H1 (cell line): Measurements from ENCODE around the gene RMC1. TPM values are rescaled to one million over a fixed set of nuclear protein-coding genes. Genes with fewer than 3 reads are reported as not detected.

Source experiments
- CTCF ChIA-PET: fragments of 300-600 bp; sonication (Branson Sonifier 250); formaldehyde crosslinking; loops from one replicate; lab custom pipeline; 2021; ENCODE audit not compliant: partially characterized antibody; lab: Charles Lee
- POLR2A ChIA-PET: fragments of 300-600 bp; sonication (Branson Sonifier 250); formaldehyde crosslinking; loops from one replicate; lab custom pipeline; 2021; ENCODE audit warnings: inconsistent platforms; ENCODE audit not compliant: partially characterized antibody; lab: Charles Lee
- DNase-seq, 2 experiments: peaks; one replicate each; pipeline versions ENCODE4 v3.0.0 to v3.0.0-alpha.2; 2010 to 2022; ENCODE audit warnings: low spot score in 2 of 2, low read depth in 1 of 2, mixed read lengths in 1 of 2
- FAIRE-seq: peaks from 2 replicates; lab custom pipeline; 2011; peaks lifted over from hg19 to GRCh38; lab: Jason Lieb, UNC
- H2AFZ ChIP-seq: 2 replicates; pipeline ENCODE4 v1.8.1; 2012; ENCODE audit warnings: low read length, inconsistent platforms
- H2AK5ac ChIP-seq: 2 replicates; pipeline ENCODE4 v1.6.1; 2013; ENCODE audit warnings: low read depth, low read length
- H2BK120ac ChIP-seq: replicated peaks from 2 replicates; pipeline ENCODE3; 2013; ENCODE audit warnings: low read depth, low read length, inconsistent platforms
- H2BK12ac ChIP-seq: 2 replicates; pipeline ENCODE4 v1.6.1; 2013; ENCODE audit warnings: low read depth, low read length
- H2BK15ac ChIP-seq: 2 replicates; pipeline ENCODE4 v1.6.1; 2013; ENCODE audit warnings: low read length
- H2BK20ac ChIP-seq: 2 replicates; pipeline ENCODE4 v1.6.1; 2013; ENCODE audit warnings: low read length
- H2BK5ac ChIP-seq: 2 replicates; pipeline ENCODE4 v1.6.1; 2013; ENCODE audit warnings: low read depth, low read length
- H3K14ac ChIP-seq: 2 replicates; pipeline ENCODE4 v1.6.1; 2013; ENCODE audit warnings: inconsistent platforms; ENCODE audit not compliant: insufficient read length
- H3K18ac ChIP-seq: 2 replicates; pipeline ENCODE4 v1.6.1; 2013; ENCODE audit warnings: low read length; ENCODE audit errors: extremely low read depth
- H3K23ac ChIP-seq: 2 replicates; pipeline ENCODE4 v1.6.1; 2013; ENCODE audit warnings: inconsistent platforms; ENCODE audit not compliant: insufficient read length
- H3K23me2 ChIP-seq: 2 replicates; pipeline ENCODE4 v1.6.1; 2013; ENCODE audit warnings: low read depth, low read length
- H3K27ac ChIP-seq: 2 replicates; pipeline ENCODE4 v1.6.1; 2011; ENCODE audit warnings: low read depth, low read length, inconsistent platforms
- H3K27me3 ChIP-seq, 4 experiments: replicated peaks in 1 of 4; 1 replicate in 1 of 4; 2 replicates in 3 of 4; pipeline versions ENCODE4 v1.6.1 to v1.8.1; 2011 to 2013; ENCODE audit warnings: low read length in 3 of 4, mild to moderate bottlenecking in 3 of 4, inconsistent platforms in 2 of 4, mixed read lengths in 2 of 4, moderate library complexity in 1 of 4; ENCODE audit not compliant: control insufficient read depth in 3 of 4, insufficient read depth in 3 of 4; ENCODE audit errors: extremely low read depth in 1 of 4
- H3K36me3 ChIP-seq, 4 experiments: 2 replicates each; pipeline versions ENCODE4 v1.6.1 to v1.8.1; 2011 to 2013; ENCODE audit warnings: mild to moderate bottlenecking in 4 of 4, low read length in 3 of 4, moderate library complexity in 2 of 4, control low read depth in 1 of 4, inconsistent platforms in 1 of 4; ENCODE audit not compliant: insufficient read depth in 4 of 4, control insufficient read depth in 2 of 4
- H3K4ac ChIP-seq: replicated peaks from 2 replicates; pipeline ENCODE3; 2013; ENCODE audit warnings: low read length, low read depth, mixed read lengths, inconsistent platforms; ENCODE audit not compliant: insufficient read length
- H3K4me1 ChIP-seq, 4 experiments: replicated peaks in 1 of 4; 1 replicate in 1 of 4; 2 replicates in 3 of 4; pipeline versions ENCODE4 v1.6.1 to v1.8.1; 2011 to 2013; ENCODE audit warnings: low read length in 3 of 4, inconsistent platforms in 2 of 4, mixed read lengths in 1 of 4; ENCODE audit not compliant: insufficient read depth in 4 of 4, control insufficient read depth in 3 of 4
- H3K4me2 ChIP-seq, 2 experiments: 2 replicates each; pipeline versions ENCODE4 v1.6.1 to v1.8.1; 2011 to 2013; ENCODE audit warnings: low read depth in 2 of 2, low read length in 2 of 2, control low read depth in 1 of 2, inconsistent platforms in 1 of 2, mild to moderate bottlenecking in 1 of 2; ENCODE audit not compliant: insufficient read depth in 1 of 2
- H3K4me3 ChIP-seq, 4 experiments: fragments of 200-600, 300-600 bp in 1 of 4; sonication (generic), shearing (Covaris generic), sonication (Bioruptor Twin) in 1 of 4; 2 replicates each; pipeline versions ENCODE4 v1.5.1 to v1.8.1; 2011 to 2016; ENCODE audit warnings: low read length in 4 of 4, low read depth in 3 of 4, control low read depth in 2 of 4, inconsistent platforms in 2 of 4, mild to moderate bottlenecking in 2 of 4, mixed read lengths in 1 of 4, moderate library complexity in 1 of 4; ENCODE audit not compliant: insufficient read depth in 2 of 4; ENCODE audit errors: extremely low read depth in 1 of 4
- H3K56ac ChIP-seq: replicated peaks from 2 replicates; pipeline ENCODE3; 2013; ENCODE audit warnings: low read depth, mild to moderate bottlenecking, mixed read lengths, low read length, inconsistent platforms; ENCODE audit not compliant: insufficient read length
- H3K79me1 ChIP-seq: 2 replicates; pipeline ENCODE4 v1.6.1; 2013; ENCODE audit warnings: low read depth, low read length, control low read depth
- H3K79me2 ChIP-seq, 2 experiments: 2 replicates each; pipeline versions ENCODE4 v1.6.1 to v1.8.1; 2012 to 2013; ENCODE audit warnings: low read length in 2 of 2, mild to moderate bottlenecking in 2 of 2, inconsistent platforms in 1 of 2; ENCODE audit not compliant: insufficient read depth in 2 of 2, control insufficient read depth in 1 of 2
- H3K9ac ChIP-seq, 4 experiments: replicated peaks in 1 of 4; 1 replicate in 1 of 4; 2 replicates in 3 of 4; pipeline versions ENCODE4 v1.6.1 to v1.8.1; 2011 to 2013; ENCODE audit warnings: low read depth in 3 of 4, low read length in 3 of 4, control low read depth in 2 of 4, mild to moderate bottlenecking in 2 of 4, moderate library complexity in 2 of 4, inconsistent platforms in 1 of 4; ENCODE audit errors: extremely low read depth in 1 of 4
- H3K9me3 ChIP-seq, 2 experiments: 2 replicates each; pipeline versions ENCODE4 v1.6.1 to v1.8.1; 2012 to 2013; ENCODE audit warnings: mild to moderate bottlenecking in 2 of 2, moderate library complexity in 2 of 2, control low read depth in 1 of 2, inconsistent platforms in 1 of 2, low read depth in 1 of 2, low read length in 1 of 2, mixed read lengths in 1 of 2; ENCODE audit not compliant: insufficient read depth in 2 of 2
- H4K20me1 ChIP-seq, 2 experiments: replicated peaks in 1 of 2; 2 replicates each; pipeline versions ENCODE3 to v1.8.1; 2011 to 2013; ENCODE audit warnings: inconsistent platforms in 2 of 2, low read length in 2 of 2, mild to moderate bottlenecking in 1 of 2; ENCODE audit not compliant: insufficient read depth in 2 of 2, control insufficient read depth in 1 of 2
- H4K5ac ChIP-seq: 2 replicates; pipeline ENCODE4 v1.6.1; 2013; ENCODE audit warnings: low read length, low read depth, mixed read lengths, inconsistent platforms; ENCODE audit not compliant: insufficient read length
- H4K8ac ChIP-seq: 2 replicates; pipeline ENCODE4 v1.8.0; 2013; ENCODE audit warnings: mild to moderate bottlenecking, moderate library complexity, low read length, inconsistent platforms; ENCODE audit not compliant: insufficient read depth; ENCODE audit errors: extremely low read depth
- H4K91ac ChIP-seq: replicated peaks from 2 replicates; pipeline ENCODE3; 2013; ENCODE audit warnings: low read length, mixed read lengths, inconsistent platforms; ENCODE audit not compliant: insufficient read length
- GTF2F1 ChIP-seq: IDR thresholded peaks from 2 replicates; pipeline ENCODE4 v1.6.1; 2012; ENCODE audit warnings: low read depth, low read length, improper control_type of control experiment, borderline replicate concordance
- HDAC2 ChIP-seq, 2 experiments: fragments of 300-600 bp in 1 of 2; sonication (generic) in 1 of 2; IDR thresholded peaks; 2 replicates each; pipeline ENCODE4 v1.6.1; 2011 to 2012; ENCODE audit warnings: low read depth in 2 of 2, low read length in 2 of 2, mild to moderate bottlenecking in 2 of 2, moderate library complexity in 2 of 2, borderline replicate concordance in 1 of 2, inconsistent platforms in 1 of 2
- HDAC6 ChIP-seq: IDR thresholded peaks from one replicate; pipeline ENCODE4 v1.7.1; 2012; ENCODE audit warnings: low read depth, mild to moderate bottlenecking, inconsistent platforms, low read length, moderate library complexity
- NRF1 ChIP-seq: IDR thresholded peaks from 2 replicates; pipeline ENCODE4 v1.6.1; 2011; ENCODE audit warnings: mild to moderate bottlenecking, low read depth, low read length, improper control_type of control experiment
- POU5F1 ChIP-seq: IDR thresholded peaks from 2 replicates; pipeline ENCODE4 v1.6.1; 2011; ENCODE audit warnings: low read depth, mild to moderate bottlenecking, low read length, moderate library complexity
- SP1 ChIP-seq: IDR thresholded peaks from 2 replicates; pipeline ENCODE4 v1.6.1; 2011; ENCODE audit warnings: low read depth, low read length
- WGBS, 2 experiments: shearing (Covaris generic) in 1 of 2; methylation state at CpG; one replicate each; pipeline versions ENCODE4 v1.1.6 to v1.1.7; 2013 to 2015; ENCODE audit warnings: low lambda C conversion rate in 2 of 2, mixed read lengths in 2 of 2, inconsistent platforms in 1 of 2, low coverage in 1 of 2, missing lambda C conversion rate in 1 of 2; ENCODE audit not compliant: insufficient replicate concordance in 2 of 2, insufficient coverage in 1 of 2, insufficient read length in 1 of 2; ENCODE audit errors: extremely low coverage in 1 of 2, missing lambda C conversion rate in 1 of 2; 5-methylcytosine and 5-hydroxymethylcytosine counted together
- polyA plus RNA-seq, 7 experiments: library from polyadenylated mRNA; depleted of rRNA in 3 of 7; stranded (reverse) in 5 of 7; unstranded in 2 of 7; fragments of >200 nt in 5 of 7; fragments of 200-250 nt in 2 of 7; gene quantifications; 1 replicate in 5 of 7; 2 replicates in 1 of 7; 4 replicates in 1 of 7; pipeline versions ENCODE4 v1.2.1 to v1.2.3, GENCODE V29; 2011 to 2013; ENCODE audit warnings: missing spikeins in 2 of 7, mixed read lengths in 2 of 7
- total RNA-seq: library from RNA; stranded (reverse); fragmentation: NEBNext Ultra II Directional; extraction: Animal tissue kit (Norgen Biotek cat#: 25700); gene quantifications from 2 replicates; pipeline ENCODE4 v1.2.1, GENCODE V29; 2021

Gene RMC1
- total and polyA plus RNA-seq, 2 of the 8 experiments (the other 6 are each of a cell fraction or from before 2014, with no cell fraction given), result 16.4 to 20.1 TPM

GRCh38 chr18:23459530-23459921 is 43.8 kb upstream of the RMC1 start:
- no peak overlapping the region for H4K8ac ChIP-seq

More at GRCh38 chr18:23459530-23459921, 43.8 kb upstream of the RMC1 start:
- ChIA-PET POLR2A (no interaction called here), CTCF (no interaction called here)
- no peaks in the 10 kb centered on the region for H3K23me2 ChIP-seq
- DNase-seq (no peak), FAIRE-seq (no peak)
- peaks cover 2% of the 10 kb centered on the region for H3K79me1 ChIP-seq
- H4K5ac ChIP-seq, result no peak overlapping the region
- H2BK5ac ChIP-seq, result no peak overlapping the region
- H3K56ac ChIP-seq, result no peak overlapping the region
- H2BK120ac ChIP-seq, result no peak overlapping the region
- WGBS, 2 experiments, result 93% methylated on average over 7 of the region's 7 CpGs; no CpG with 5 or more reads in 1 of the 2 experiments
- no peak overlapping the region for H3K23ac ChIP-seq
- H3K4ac ChIP-seq, result no peak overlapping the region
- H3K18ac ChIP-seq, result no peak overlapping the region
- no peak overlapping the region for H3K27ac ChIP-seq
- peaks cover 0 to 50% of the 10 kb centered on the region in 2 experiments; a peak in 2 of 4 replicates for H3K79me2 ChIP-seq
- H3K14ac ChIP-seq, result no peak overlapping the region
- H3K9ac ChIP-seq, result no peak overlapping the region
- H3K9me3 ChIP-seq, result no peaks in the 10 kb centered on the region
- H2AFZ ChIP-seq, result no peak overlapping the region
- no peak overlapping the region for H3K4me3 ChIP-seq
- H3K4me1 ChIP-seq, result no peaks in the 10 kb centered on the region
- no peak overlapping the region for H3K4me2 ChIP-seq
- no peak overlapping the region for H4K91ac ChIP-seq
- no peak overlapping the region for H2BK20ac ChIP-seq
- peaks cover 0 to 8% of the 10 kb centered on the region in 2 experiments for H4K20me1 ChIP-seq
- TF ChIP-seq GTF2F1, result no peak
- TF ChIP-seq HDAC6, result no peak
- no peak for TF ChIP-seq HDAC2 (IDR thresholded peaks at IDR 0.05; ENCODE audit: borderline replicate concordance in 1 of 2, low read depth in 2 of 2, low read length in 2 of 2)
- no peak for TF ChIP-seq POU5F1
- no peak for TF ChIP-seq NRF1
- no peak for TF ChIP-seq SP1
- no peak overlapping the region for H2BK12ac ChIP-seq
- no peaks in the 10 kb centered on the region for H3K27me3 ChIP-seq
- H3K36me3 ChIP-seq, result peaks cover 2 to 13% (median 10%) of the 10 kb centered on the region in 4 experiments
- no peak overlapping the region for H2AK5ac ChIP-seq
- no peak overlapping the region for H2BK15ac ChIP-seq
